HG02884 (cell line): Measurements from ENCODE around the gene BST1.
"Not testable (repeated sequence)": the region's sequence is repeated elsewhere in the genome, so short reads cannot be mapped to it uniquely, and the experiment has no call there.

Experiments
- ATAC-seq: cut with Tn5 transposase; IDR thresholded peaks from one replicate; pipeline ENCODE4 v1.9.1; 2021; ENCODE audit warnings: mild to moderate bottlenecking, moderate library complexity; ENCODE audit not compliant: unreplicated experiment

Gene BST1

GRCh38 chr4:15742083-15742582 lies 39.3 kb downstream of the BST1 start:
- no peak for ATAC-seq

- no peak for ATAC-seq
These were observed 39.8 kb downstream of the BST1 start for GRCh38 chr4:15742637-15743036.

- ATAC-seq = no peak
These were observed 41.2 kb downstream of the BST1 start for GRCh38 chr4:15744016-15744545.

- no peak for ATAC-seq
These were observed 43.2 kb downstream of the BST1 start for GRCh38 chr4:15746110-15746509.

- ATAC-seq = no peak
These were observed 46.1 kb downstream of the BST1 start for GRCh38 chr4:15749001-15749400.

GRCh38 chr4:15751153-15751552 lies 48.3 kb downstream of the BST1 start:
- no peak for ATAC-seq

- ATAC-seq = no peak
These were observed 50.2 kb downstream of the BST1 start for GRCh38 chr4:15753081-15753480.

GRCh38 chr4:15753786-15754185 lies 50.9 kb downstream of the BST1 start:
- ATAC-seq = no peak

GRCh38 chr4:15754323-15754722 lies 51.5 kb downstream of the BST1 start:
- no peak for ATAC-seq

GRCh38 chr4:15755321-15756155 lies 52.7 kb downstream of the BST1 start:
- ATAC-seq = peak; percentile 24

- ATAC-seq = peak; percentile 79
These were observed 53.5 kb downstream of the BST1 start for GRCh38 chr4:15756361-15756861.

- ATAC-seq = no peak
These were observed 54.2 kb downstream of the BST1 start for GRCh38 chr4:15757054-15757453.

GRCh38 chr4:15758294-15758693 lies 55.4 kb downstream of the BST1 start:
- no peak for ATAC-seq

GRCh38 chr4:15762460-15762859 lies 59.6 kb downstream of the BST1 start:
- not testable (repeated sequence) for ATAC-seq

- no peak for ATAC-seq
These were observed 62.5 kb downstream of the BST1 start for GRCh38 chr4:15765391-15765790.

GRCh38 chr4:15765910-15766697 lies 63.2 kb downstream of the BST1 start:
- ATAC-seq = peak; percentile 68

GRCh38 chr4:15766821-15767220 lies 64.0 kb downstream of the BST1 start:
- ATAC-seq = no peak

- no peak for ATAC-seq
These were observed 66.3 kb downstream of the BST1 start for GRCh38 chr4:15769202-15769601.

- peak; percentile 80 for ATAC-seq
These were observed 68.6 kb downstream of the BST1 start for GRCh38 chr4:15771216-15772058.

GRCh38 chr4:15774020-15774420 lies 71.2 kb downstream of the BST1 start:
- ATAC-seq = no peak
